A673 (cell line): ENCODE results near the gene WFDC2. TPM values are rescaled to one million over a fixed set of nuclear protein-coding genes. Genes with fewer than 3 reads are reported as not detected.

Source experiments
- BruUV-seq: library from RNA; stranded (reverse); fragments of 400-500 nt; replicated peaks from 2 replicates; lab custom pipeline; 2021; lab: Mats Ljungman, UMichigan
- CTCF ChIA-PET: fragments of 300-600 bp; sonication (Branson Sonifier 250); formaldehyde crosslinking; loops from one replicate; lab custom pipeline; 2022; ENCODE audit warnings: antibody characterized with exemption; lab: Charles Lee
- POLR2A ChIA-PET: fragments of 300-600 bp; sonication (Branson Sonifier 250); formaldehyde crosslinking; loops from one replicate; lab custom pipeline; 2022; ENCODE audit warnings: antibody characterized with exemption; ENCODE audit not compliant: low non-redundant PET; lab: Charles Lee
- DNase-seq: peaks from one replicate; pipeline ENCODE4 v3.0.0-alpha.2; 2015; ENCODE audit warnings: low spot score
- H3K27ac ChIP-seq: fragments of 200-600 bp; sonication (generic); 2 replicates; pipeline ENCODE4 v1.5.1; 2016; ENCODE audit warnings: mixed run types, low read depth, mild to moderate bottlenecking, mixed read lengths, antibody characterized with exemption, low read length; ENCODE audit not compliant: poor library complexity, severe bottlenecking
- H3K27me3 ChIP-seq: fragments of 200-600 bp; sonication (generic); replicated peaks from 2 replicates; pipeline ENCODE4 v1.6.1; 2017; ENCODE audit warnings: mixed run types, low read depth, mild to moderate bottlenecking, mixed read lengths, antibody characterized with exemption, low read length; ENCODE audit not compliant: insufficient read depth, poor library complexity
- H3K36me3 ChIP-seq: fragments of 200-600 bp; sonication (generic); 2 replicates; pipeline ENCODE4 v1.6.1; 2016; ENCODE audit warnings: mixed run types, mild to moderate bottlenecking, mixed read lengths, antibody characterized with exemption, low read length; ENCODE audit not compliant: insufficient read depth, poor library complexity, severe bottlenecking
- H3K4me1 ChIP-seq: fragments of 200-600 bp; sonication (generic); 2 replicates; pipeline ENCODE4 v1.6.1; 2017; ENCODE audit warnings: mixed run types, mild to moderate bottlenecking, mixed read lengths, antibody characterized with exemption, low read length; ENCODE audit not compliant: insufficient read depth, poor library complexity, severe bottlenecking
- H3K4me3 ChIP-seq: fragments of 200-600 bp; sonication (generic); 2 replicates; pipeline ENCODE4 v1.5.1; 2016; ENCODE audit warnings: low read depth, mixed run types, mild to moderate bottlenecking, mixed read lengths, low read length; ENCODE audit not compliant: poor library complexity, severe bottlenecking
- H3K9me3 ChIP-seq: fragments of 200-600 bp; sonication (generic); 2 replicates; pipeline ENCODE4 v1.6.1; 2016; ENCODE audit warnings: mixed run types, low read depth, mild to moderate bottlenecking, mixed read lengths, antibody characterized with exemption, low read length; ENCODE audit not compliant: poor library complexity, severe bottlenecking
- CTCF ChIP-seq: fragments of 300-800, 200-600 bp; sonication (generic); conservative IDR thresholded peaks from 2 replicates; pipeline ENCODE4 v1.5.1; 2017; ENCODE audit warnings: low read depth, mild to moderate bottlenecking, antibody characterized with exemption, low read length, moderate library complexity, mixed read lengths
- EZH2 ChIP-seq: fragments of 200-600 bp; sonication (generic); IDR thresholded peaks from 2 replicates; pipeline ENCODE4 v1.6.1; 2017; ENCODE audit warnings: borderline replicate concordance, low read depth, mild to moderate bottlenecking, mixed read lengths, antibody characterized with exemption, low read length; ENCODE audit not compliant: poor library complexity, severe bottlenecking
- intact Hi-C: fragments of 100-400 bp; cut with micrococcal nuclease; formaldehyde crosslinking; loops from one replicate; pipeline ENCODE4 v1.10.0; 2022; ENCODE audit not compliant: unreplicated experiment
- total RNA-seq: library from RNA; stranded (reverse); gene quantifications from 2 replicates; pipeline ENCODE4 v1.2.3, GENCODE V29; 2021

Gene WFDC2
- total RNA-seq, 1 experiment from 2014 or later = not detected

GRCh38 chr20:45502561-45502960 is 33.0 kb downstream of the WFDC2 start:
- Histone ChIP-seq H3K9me3 (no peaks in the 10 kb centered on the region), H3K4me3 (no peak overlapping the region), H3K36me3 (no peaks in the 10 kb centered on the region), H3K27me3 (peaks cover 41% of the 10 kb centered on the region), H3K27ac (no peak overlapping the region), H3K4me1 (no peaks in the 10 kb centered on the region)
- CTCF ChIA-PET = interaction anchor here (0.6 kb wide), 1 partner anchor 272 kb away, joined by 11 read pairs; no protein-coding TSS in a partner anchor
- TF ChIP-seq CTCF (no peak), EZH2 (no peak)
- intact Hi-C loops = no loop called here
- BruUV-seq = no TSS peak
- DNase-seq = no peak
- POLR2A ChIA-PET = no interaction called here

GRCh38 chr20:45503403-45503802 is 33.9 kb downstream of the WFDC2 start:
- TF ChIP-seq EZH2 = no peak
- no peak for TF ChIP-seq CTCF
- Histone ChIP-seq H3K27me3 (peaks cover 41% of the 10 kb centered on the region), H3K4me3 (no peak overlapping the region), H3K9me3 (no peaks in the 10 kb centered on the region), H3K4me1 (no peaks in the 10 kb centered on the region), H3K27ac (no peak overlapping the region), H3K36me3 (no peaks in the 10 kb centered on the region)
- no TSS peak for BruUV-seq
- intact Hi-C loops = no loop called here
- no peak for DNase-seq
- CTCF ChIA-PET = interaction anchor here (0.6 to 0.8 kb wide), 2 partner anchors 67 to 202 kb away, joined by 3 read pairs; no protein-coding TSS in a partner anchor
- POLR2A ChIA-PET = no interaction called here

- POLR2A ChIA-PET = no interaction called here
- no peak for TF ChIP-seq CTCF
- TF ChIP-seq EZH2 = no peak
- intact Hi-C loops = no loop called here
- DNase-seq = no peak
- CTCF ChIA-PET = no interaction called here
- Histone ChIP-seq H3K9me3 (no peaks in the 10 kb centered on the region), H3K36me3 (no peaks in the 10 kb centered on the region), H3K4me1 (no peaks in the 10 kb centered on the region), H3K27me3 (peaks cover 25% of the 10 kb centered on the region), H3K4me3 (no peak overlapping the region), H3K27ac (no peak overlapping the region)
- no TSS peak for BruUV-seq
Measured at GRCh38 chr20:45506398-45506797, 36.8 kb downstream of the WFDC2 start.
